GM19467 (cell line): ENCODE measurements around the gene KCTD20.
"Not testable (repeated sequence)": the region's sequence is repeated elsewhere in the genome, so short reads cannot be mapped to it uniquely, and the experiment has no call there.

Experiments used
- ATAC-seq: cut with Tn5 transposase; IDR thresholded peaks from one replicate; pipeline ENCODE4 v1.9.1; 2021; ENCODE audit warnings: mild to moderate bottlenecking, moderate library complexity; ENCODE audit not compliant: unreplicated experiment

KCTD20 gene

GRCh38 chr6:36443471-36444428 is 950 bp downstream of the KCTD20 start:
- no peak for ATAC-seq

- no peak for ATAC-seq
Observed at GRCh38 chr6:36444470-36444869, 1.7 kb downstream of the KCTD20 start.

DNA sequence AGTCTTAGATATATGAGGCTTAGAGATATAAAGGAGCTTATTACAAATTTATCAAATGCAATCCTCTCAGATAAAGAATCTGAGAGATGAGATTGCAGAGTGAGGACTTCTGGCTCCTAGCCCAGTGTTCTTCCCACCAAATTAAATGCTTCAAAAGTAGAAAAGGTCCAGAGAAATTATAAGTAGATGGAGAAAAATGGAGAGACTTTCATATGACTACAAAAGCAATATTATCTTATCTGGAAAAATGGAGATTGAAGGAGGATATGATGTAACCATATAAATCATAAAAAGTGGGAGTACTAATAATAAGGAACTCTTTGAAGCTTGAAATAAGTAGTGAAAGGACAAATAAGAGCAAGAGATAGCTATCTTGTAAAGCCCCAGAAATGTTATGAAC is 2.8 kb downstream of the KCTD20 start:
- no peak for ATAC-seq

GRCh38 chr6:36449173-36449572 is 6.4 kb downstream of the KCTD20 start:
- not testable (repeated sequence) for ATAC-seq

GRCh38 chr6:36452897-36453296 is 10.1 kb downstream of the KCTD20 start:
- not testable (repeated sequence) for ATAC-seq

DNA sequence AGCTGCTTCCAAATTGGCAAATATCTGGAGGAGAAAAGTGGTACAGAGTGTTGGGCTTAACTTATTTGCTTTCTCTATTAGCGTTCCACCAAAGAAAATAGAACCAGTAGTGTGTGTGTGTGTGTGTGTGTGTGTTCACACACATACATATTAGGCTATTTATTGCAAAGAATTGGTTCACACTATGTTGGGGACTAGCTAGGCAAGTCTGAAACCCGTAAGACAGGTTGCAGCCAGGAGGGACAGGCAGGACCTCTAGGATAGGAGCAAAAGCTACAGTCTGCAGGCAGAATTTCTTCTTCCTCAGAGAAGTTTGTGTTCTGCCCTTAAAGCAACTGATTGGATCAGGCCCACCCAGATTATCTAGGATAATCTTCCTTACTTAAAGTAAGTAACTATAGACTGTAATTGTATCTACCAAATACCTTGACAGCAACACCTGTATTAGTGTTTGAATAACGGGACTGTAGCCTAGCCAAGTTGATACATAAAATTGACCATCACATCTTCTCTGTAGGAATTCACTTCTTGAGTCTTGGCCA is 12.8 kb downstream of the KCTD20 start:
- ATAC-seq = no peak

GRCh38 chr6:36459501-36459900 is 16.7 kb downstream of the KCTD20 start:
- no peak for ATAC-seq

GRCh38 chr6:36460916-36461315 is 18.1 kb downstream of the KCTD20 start:
- no peak for ATAC-seq

DNA sequence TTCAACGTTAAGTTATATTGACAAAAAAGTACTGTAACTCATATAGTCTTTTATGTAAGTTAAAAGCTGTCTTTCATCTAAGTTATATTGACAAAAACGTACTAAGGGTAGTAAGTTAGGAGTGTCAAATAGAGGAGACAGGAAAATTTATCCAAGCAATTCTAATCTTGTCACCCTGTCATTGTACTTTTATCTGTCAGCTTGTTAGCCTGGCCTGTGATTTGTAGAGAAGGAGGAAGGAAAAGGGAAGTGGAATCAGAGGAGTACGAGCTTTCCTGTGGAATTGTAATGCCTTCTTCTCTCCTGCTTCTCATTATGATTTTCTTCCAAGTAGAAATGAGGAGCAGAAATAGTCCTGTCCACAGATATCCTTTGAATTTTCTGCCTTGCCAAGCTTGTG is 18.8 kb downstream of the KCTD20 start:
- ATAC-seq = no peak

- no peak for ATAC-seq
Observed at GRCh38 chr6:36463676-36464075, 20.9 kb downstream of the KCTD20 start.

- no peak for ATAC-seq
Observed at GRCh38 chr6:36464233-36464632, 21.4 kb downstream of the KCTD20 start.

- ATAC-seq = no peak
Observed at GRCh38 chr6:36467625-36468024, 24.8 kb downstream of the KCTD20 start.

GRCh38 chr6:36469148-36469661 is 26.4 kb downstream of the KCTD20 start:
- no peak for ATAC-seq

- ATAC-seq = no peak
Observed at GRCh38 chr6:36469946-36470345, 27.1 kb downstream of the KCTD20 start.

DNA sequence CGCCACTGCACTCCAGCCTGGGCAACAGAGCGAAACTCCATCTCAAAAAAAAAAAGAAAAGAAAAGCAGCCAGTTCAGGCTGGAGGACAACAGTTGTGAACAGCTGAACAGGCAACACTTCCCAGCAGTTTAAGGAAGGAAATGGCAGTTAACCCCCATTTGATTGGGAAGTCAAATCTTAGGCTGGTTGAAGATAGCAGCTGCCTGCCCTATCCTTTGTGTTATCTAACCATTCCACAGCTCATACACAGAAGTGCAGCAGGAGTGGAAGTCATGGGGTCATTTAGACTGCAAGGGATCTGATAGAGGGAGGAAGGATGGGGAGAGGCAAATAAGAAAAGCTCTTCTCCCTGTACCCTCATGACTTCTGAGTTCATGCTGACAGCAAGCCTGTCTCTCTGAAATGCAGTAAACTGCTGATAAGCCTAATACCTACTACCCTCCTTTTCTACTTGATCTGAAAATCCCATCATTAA is 35.3 kb downstream of the KCTD20 start:
- ATAC-seq = no peak

- no peak for ATAC-seq
Observed at GRCh38 chr6:36479256-36479655, 36.5 kb downstream of the KCTD20 start.

DNA sequence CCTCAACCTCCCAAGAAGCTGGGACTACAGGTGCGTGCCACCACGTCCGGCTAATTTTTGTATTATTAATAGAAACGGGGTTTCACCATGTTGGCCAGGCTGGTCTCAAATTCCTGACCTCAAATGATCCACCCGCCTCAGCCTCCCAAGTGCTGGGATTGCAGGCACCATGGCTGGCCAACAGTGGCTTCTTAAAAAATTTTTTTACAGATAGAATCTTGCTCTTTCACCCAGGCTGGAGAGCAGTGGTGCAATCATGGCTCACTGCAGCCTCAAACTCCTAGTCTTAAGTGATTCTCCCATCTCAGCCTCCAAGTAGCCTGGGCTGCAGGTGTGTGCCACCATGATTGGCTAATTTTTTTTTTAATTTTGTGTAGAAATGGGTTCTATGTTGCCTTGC is 40.5 kb downstream of the KCTD20 start:
- ATAC-seq = not testable (repeated sequence)

- ATAC-seq = no peak
Observed at GRCh38 chr6:36484736-36485135, 41.9 kb downstream of the KCTD20 start.

GRCh38 chr6:36487698-36488097 is 44.9 kb downstream of the KCTD20 start:
- no peak for ATAC-seq

GRCh38 chr6:36488221-36488620 is 45.4 kb downstream of the KCTD20 start:
- no peak for ATAC-seq

GRCh38 chr6:36489426-36489825 is 46.6 kb downstream of the KCTD20 start:
- no peak for ATAC-seq

DNA sequence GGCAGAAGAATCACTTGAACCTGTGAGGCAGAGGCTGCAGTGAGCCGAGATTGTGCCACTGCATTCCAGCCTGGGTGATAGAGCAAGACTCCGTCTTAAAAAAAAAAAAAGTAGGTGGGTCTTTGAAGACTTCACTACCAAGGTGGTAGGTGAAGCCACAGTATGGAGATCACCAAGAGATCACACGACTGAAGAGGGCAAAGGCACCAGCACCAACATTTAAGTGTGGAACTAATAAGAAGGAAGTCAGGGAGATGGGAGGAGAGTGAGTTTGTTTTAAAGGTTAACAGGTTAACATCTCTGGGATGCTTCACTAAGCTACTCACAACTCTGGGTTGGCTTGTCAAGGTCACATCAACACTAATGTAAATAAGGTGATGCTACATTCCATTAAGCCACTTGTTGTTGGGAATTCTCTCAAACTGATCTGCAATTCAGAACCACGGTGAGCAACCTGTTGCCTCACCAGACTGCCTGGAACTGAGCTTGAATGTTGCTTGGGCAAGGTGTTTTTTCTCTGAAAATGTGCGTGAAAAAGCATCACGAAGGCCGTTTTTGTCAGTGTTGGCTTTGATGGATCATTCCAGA is 48.7 kb downstream of the KCTD20 start:
- no peak for ATAC-seq
